Posterior vena cava (tissue), 2 donors: Measurements from ENCODE around the gene TNXB. TPM values are rescaled to one million over a fixed set of nuclear protein-coding genes. Genes with fewer than 3 reads are reported as not detected.
"Not testable (repeated sequence)": the region's sequence is repeated elsewhere in the genome, so short reads cannot be mapped to it uniquely, and the experiment has no call there.

Experiments used
- DNase-seq: peaks from one replicate; pipeline ENCODE4 v3.0.0-alpha.2; 2020; ENCODE audit warnings: low spot score
- intact Hi-C, 2 donors: fragments of 100-400 bp; cut with DNase I; formaldehyde crosslinking; loops; one replicate each; pipeline versions ENCODE4 v1.14.1 to v1.14.2; 2022 to 2023
- total RNA-seq, 2 donors: library from RNA; stranded (reverse); fragmentation: NEBNext Ultra II Directional; extraction: Animal tissue kit (Norgen Biotek cat#: 25700); gene quantifications; one replicate each; pipeline ENCODE4 v1.2.1, GENCODE V29; 2021
- donor health status: DM: yes; HTN: yes; CAD: no.
- donor health status: DM: yes; HTN: yes; CAD: no.

Gene TNXB
- total RNA-seq, 2 donors from 2014 or later: 189 to 407 TPM

DNA sequence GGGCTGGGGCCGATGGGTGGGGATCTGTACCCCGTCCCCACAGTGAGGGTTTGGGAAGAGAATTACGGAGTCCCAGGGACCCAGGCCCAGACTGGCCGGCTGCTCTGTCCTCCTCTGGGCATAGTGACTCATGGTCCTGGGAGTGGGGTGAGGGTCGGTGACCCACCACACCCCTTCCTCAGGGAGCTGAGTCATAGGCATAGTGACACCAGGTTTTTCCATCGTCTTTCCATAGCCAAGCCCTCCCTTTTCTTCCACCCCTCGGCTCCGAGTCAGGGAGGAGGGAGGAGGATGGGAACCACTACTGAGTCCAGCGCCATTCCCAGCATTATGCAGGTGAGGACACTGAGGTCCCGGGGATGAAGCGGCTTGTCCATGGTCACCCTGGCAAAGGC is 62.1 kb downstream of the TNXB start:
- peak; percentile 91 for DNase-seq
- intact Hi-C loops: no loop called here

DNA sequence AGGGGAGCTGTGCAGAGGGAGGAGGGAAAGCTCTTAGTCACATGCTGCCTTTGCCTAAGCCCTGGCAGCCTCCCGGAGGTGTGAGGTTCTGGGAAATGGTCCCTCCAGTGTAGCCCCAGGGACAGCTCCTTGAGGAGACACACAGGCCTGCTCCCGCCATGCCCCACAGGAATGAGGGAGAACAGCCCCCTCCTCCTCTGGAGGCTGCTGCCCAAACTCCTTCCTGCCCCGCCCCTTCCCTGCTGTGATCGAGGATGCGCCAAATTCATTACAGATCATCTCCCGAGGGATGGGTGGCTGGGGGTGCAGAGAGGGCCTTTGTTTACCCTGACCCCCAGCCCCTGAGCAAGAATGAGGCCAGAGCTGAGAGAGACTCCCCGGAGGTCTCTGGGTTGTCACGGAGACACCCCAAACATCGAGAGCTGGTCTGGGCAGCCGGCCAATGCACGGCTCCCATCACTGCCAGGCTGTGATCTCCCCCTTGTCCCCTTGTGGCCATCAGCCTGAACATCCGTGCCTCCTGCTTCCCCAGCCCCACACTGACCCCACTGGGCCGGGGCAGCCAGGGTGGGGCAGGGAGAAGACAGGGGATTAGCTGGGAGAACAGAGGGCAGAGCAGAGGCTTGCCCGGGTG is 62.6 kb downstream of the TNXB start:
- peak; percentile 90 for DNase-seq
- intact Hi-C loops: no loop called here

DNA sequence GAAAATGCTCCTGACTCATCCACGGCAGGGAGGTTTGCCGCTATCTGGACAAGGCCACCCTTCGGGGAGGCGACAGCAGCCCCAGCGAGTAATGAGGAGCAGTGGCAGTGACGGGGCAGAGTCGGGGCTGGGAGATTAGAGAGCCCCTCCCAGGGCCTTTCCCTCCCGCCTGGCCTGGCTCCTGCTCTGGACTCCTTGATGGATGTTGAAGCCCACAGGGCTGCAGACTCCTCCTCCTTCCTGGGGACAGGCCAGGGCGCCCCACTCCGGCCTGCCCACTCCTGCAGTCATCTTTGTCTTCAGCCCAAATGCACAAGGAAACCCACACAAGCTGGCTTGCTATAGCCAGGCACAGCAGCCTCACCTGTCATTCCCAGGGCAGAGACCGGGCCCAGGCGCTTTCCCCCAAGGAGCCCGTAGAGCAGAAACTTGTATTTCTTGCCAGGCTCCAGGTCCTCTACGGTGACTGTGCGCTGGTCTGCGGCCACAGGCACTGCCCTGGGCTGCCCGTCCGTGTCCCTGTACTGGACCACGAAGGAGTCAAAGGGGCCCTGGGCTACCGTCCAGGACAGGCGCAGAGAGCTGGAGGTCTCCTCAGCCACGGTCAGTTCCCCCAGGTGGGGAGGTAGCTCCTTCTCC is 63.2 kb downstream of the TNXB start:
- peak; percentile 89 for DNase-seq
- intact Hi-C loops: no loop called here

DNA sequence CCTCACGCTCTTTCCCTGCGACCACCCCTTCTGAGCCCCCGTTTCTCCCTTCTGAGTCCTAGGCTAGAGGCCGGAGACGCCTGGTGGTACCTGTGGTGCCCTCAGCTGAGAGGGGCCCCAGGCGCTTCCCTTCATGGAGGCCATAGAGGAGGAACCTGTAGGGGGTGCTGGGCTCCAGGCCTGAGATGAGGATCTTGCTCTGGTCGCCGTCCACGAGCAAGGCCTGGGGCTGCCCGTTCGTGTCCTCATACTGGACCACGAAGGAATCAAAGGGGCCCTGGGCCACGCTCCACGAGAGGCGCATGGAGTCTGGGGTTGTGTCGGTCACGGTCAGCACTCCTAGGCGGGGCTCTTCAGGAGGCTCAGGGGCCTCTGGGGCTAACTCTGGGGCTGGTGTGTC is 64.2 kb downstream of the TNXB start:
- DNase-seq, intact Hi-C loops: not testable (repeated sequence)

DNA sequence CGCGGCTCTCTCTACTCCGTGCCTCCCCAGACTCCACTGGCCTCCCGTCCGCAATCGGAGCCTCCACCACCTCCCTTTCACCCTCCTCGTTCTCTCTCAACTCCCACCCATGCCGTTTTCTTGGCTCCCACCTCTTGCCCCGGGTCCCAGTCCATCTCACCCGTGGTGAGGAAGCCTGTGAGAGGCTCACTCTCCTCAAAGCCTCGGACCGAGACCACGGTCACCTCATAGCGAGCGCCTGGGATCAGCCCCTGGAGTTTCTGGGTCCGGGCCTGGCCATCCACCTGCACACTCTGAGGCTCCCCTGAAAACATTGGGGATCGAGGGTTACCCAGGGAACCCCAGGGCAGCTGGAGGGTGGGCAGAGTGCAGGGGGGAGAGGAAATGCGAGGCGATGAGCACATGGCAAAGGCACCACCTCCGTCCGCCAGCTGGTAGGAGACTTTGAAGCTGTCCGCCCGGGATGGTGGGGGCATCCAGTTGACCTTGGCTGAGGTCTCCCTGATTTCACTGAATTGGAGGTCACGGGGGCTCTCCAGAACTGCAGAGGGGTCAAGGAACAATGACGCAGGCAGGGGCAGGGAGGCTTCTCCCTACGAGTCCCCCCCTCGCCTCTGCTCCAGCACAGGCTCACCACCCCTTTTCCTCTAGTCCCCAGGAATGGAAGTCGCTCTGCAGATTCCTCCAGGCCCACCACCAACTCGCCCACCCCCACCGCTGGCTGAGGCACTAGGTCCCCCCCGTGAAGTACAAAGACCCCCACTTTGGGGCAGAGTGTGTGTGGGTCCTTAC is 65.4 kb downstream of the TNXB start:
- DNase-seq, intact Hi-C loops: not testable (repeated sequence)

DNA sequence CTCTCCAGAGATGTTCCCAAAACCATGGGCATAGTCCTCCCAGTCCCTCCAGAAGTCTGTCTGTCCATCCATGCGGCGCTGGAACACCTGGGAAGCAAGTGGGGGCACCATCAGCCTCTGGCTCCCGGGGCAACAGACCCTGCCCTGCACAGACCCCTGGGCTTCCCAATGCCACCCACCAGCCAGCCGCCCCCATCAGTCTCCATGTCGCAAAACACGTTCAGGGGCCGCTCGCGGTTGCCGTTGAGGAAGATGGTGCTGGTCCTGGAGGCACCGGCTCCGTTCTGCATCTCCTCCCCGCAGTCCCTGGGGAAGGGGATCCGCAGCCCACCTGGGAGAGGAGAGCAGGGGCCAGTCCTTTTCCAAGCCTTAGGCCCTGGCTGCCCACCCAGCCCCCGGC is 66.9 kb downstream of the TNXB start:
- intact Hi-C loops, DNase-seq: not testable (repeated sequence)

DNA sequence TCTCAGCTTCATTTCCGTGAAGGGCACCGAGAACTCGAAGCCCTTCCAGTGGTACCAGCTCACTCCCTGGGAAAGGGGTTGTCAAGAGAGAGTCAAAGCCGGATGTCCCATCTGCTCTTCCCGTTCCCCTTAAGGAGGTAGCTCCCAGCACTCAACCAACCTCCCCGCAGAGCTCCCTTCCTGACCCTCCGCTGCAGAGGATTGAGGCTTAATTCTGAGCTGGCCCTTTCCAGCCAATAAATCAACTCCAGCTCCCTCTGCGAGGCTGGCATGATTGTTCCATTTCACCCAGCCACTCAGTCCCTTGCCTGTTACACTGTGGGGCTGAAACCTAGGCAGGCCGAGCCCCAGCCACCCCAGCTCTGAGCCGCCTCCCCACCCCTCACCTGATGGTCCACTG is 67.8 kb downstream of the TNXB start:
- DNase-seq, intact Hi-C loops: not testable (repeated sequence)

DNA sequence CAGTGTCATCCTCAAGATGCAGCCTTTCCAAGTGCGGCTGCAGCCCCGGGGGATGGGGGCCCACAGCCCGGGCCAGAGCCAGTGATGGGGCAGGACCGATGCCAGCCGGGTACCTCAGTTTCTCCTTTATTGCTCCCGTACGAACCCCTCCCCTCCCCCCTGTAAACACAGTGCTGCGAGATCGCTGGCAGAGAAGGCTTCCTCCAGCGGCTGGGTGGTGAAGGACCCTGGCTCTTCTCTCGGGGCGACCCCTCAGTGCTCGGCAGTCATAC is 68.2 kb downstream of the TNXB start:
- DNase-seq, intact Hi-C loops: not testable (repeated sequence)

DNA sequence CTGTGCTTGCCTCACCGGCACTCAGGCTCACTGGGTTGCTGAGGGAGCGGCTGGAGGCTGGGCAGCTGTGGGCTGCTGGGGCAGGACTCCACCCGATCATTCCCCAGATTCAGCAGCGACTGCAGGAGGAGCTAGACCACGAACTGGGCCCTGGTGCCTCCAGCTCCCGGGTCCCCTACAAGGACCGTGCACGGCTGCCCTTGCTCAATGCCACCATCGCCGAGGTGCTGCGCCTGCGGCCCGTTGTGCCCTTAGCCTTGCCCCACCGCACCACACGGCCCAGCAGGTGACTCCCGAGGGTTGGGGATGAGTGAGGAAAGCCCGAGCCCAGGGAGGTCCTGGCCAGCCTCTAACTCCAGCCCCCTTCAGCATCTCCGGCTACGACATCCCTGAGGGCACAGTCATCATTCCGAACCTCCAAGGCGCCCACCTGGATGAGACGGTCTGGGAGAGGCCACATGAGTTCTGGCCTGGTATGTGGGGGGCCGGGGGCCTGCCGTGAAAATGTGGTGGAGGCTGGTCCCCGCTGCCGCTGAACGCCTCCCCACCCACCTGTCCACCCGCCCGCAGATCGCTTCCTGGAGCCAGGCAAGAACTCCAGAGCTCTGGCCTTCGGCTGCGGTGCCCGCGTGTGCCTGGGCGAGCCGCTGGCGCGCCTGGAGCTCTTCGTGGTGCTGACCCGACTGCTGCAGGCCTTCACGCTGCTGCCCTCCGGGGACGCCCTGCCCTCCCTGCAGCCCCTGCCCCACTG is 68.7 kb downstream of the TNXB start:
- intact Hi-C loops: not testable (repeated sequence)

DNA sequence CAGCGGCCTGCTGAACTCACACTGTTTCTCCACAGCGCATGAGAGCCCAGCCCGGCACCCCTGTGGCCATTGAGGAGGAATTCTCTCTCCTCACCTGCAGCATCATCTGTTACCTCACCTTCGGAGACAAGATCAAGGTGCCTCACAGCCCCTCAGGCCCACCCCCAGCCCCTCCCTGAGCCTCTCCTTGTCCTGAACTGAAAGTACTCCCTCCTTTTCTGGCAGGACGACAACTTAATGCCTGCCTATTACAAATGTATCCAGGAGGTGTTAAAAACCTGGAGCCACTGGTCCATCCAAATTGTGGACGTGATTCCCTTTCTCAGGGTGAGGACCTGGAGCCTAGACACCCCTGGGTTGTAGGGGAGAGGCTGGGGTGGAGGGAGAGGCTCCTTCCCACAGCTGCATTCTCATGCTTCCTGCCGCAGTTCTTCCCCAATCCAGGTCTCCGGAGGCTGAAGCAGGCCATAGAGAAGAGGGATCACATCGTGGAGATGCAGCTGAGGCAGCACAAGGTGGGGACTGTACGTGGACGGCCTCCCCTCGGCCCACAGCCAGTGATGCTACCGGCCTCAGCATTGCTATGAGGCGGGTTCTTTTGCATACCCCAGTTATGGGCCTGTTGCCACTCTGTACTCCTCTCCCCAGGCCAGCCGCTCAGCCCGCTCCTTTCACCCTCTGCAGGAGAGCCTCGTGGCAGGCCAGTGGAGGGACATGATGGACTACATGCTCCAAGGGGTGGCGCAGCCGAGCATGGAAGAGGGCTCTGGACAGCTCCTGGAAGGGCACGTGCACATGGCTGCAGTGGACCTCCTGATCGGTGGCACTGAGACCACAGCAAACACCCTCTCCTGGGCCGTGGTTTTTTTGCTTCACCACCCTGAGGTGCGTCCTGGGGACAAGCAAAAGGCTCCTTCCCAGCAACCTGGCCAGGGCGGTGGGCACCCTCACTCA is 69.5 kb downstream of the TNXB start:
- intact Hi-C loops, DNase-seq: not testable (repeated sequence)

More for the DNA sequence above, 68.7 kb downstream of the TNXB start:
- DNase-seq: not testable (repeated sequence)

DNA sequence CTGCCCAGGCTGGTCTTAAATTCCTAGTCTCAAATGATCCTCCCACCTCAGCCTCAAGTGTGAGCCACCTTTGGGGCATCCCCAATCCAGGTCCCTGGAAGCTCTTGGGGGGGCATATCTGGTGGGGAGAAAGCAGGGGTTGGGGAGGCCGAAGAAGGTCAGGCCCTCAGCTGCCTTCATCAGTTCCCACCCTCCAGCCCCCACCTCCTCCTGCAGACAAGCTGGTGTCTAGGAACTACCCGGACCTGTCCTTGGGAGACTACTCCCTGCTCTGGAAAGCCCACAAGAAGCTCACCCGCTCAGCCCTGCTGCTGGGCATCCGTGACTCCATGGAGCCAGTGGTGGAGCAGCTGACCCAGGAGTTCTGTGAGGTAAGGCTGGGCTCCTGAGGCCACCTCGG is 70.3 kb downstream of the TNXB start:
- intact Hi-C loops, DNase-seq: not testable (repeated sequence)

DNA sequence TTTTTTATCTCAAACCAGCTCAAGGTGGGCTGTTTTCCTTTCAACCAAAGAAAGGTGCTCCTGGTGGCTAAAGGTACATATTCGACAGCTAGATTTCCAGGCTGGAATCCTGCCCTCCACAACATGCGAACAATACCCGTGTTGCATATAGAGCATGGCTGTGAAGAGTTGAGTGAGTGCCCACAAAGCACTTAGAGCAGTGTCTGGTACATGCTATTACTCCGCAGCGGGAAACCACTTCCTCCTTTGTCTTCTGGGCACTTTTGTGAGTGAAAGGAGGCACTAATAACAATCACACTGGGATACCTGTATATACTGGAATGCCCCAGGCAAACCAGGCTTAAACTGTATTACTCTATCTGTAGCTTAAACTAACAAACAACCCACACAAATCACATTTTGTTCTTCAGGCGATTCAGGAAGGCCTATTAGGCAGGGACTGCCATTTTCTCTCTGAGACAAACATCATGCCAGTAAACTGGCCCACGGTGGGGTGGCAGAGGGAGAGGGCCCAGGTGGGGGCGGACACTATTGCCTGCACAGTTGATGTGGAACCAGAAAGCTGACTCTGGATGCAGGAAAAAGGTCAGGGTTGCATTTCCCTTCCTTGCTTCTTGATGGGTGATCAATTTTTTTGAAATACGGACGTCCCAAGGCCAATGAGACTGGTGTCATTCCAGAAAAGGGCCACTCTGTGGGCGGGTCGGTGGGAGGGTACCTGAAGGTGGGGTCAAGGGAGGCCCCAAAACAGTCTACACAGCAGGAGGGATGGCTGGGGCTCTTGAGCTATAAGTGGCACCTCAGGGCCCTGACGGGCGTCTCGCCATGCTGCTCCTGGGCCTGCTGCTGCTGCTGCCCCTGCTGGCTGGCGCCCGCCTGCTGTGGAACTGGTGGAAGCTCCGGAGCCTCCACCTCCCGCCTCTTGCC is 71.3 kb downstream of the TNXB start, which contains the start of gene CYP21A2:
Gene CYP21A2, plus strand, starts transcription at position 818 of the 927 bp plus-strand sequence. Its CDS starts 8 bp downstream, at position 826.
- intact Hi-C loops: not testable (repeated sequence)

DNA sequence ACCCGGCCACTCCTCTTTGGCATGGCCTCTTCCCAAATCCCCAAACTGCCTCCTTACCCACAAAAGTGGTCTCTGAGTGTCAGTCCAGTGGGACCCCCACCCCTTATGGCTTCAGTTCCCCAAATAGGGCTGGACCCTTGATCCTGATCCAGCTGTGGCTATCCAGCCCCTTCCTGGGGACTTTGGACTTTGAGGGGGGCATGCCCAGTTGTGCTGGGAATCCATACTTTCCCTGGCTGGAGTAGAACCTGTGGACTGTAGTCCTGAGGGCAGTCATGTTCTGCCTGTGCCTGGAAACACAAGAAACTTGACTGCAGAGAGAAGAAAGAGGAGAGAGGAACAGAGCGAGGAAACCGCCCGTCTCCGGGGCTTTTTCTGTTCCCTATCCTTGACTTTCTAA is 72.0 kb downstream of the TNXB start:
- DNase-seq, intact Hi-C loops: not testable (repeated sequence)

More for the DNA sequence above, 71.3 kb downstream of the TNXB start, which contains the start of gene CYP21A2:
- DNase-seq: not testable (repeated sequence)

DNA sequence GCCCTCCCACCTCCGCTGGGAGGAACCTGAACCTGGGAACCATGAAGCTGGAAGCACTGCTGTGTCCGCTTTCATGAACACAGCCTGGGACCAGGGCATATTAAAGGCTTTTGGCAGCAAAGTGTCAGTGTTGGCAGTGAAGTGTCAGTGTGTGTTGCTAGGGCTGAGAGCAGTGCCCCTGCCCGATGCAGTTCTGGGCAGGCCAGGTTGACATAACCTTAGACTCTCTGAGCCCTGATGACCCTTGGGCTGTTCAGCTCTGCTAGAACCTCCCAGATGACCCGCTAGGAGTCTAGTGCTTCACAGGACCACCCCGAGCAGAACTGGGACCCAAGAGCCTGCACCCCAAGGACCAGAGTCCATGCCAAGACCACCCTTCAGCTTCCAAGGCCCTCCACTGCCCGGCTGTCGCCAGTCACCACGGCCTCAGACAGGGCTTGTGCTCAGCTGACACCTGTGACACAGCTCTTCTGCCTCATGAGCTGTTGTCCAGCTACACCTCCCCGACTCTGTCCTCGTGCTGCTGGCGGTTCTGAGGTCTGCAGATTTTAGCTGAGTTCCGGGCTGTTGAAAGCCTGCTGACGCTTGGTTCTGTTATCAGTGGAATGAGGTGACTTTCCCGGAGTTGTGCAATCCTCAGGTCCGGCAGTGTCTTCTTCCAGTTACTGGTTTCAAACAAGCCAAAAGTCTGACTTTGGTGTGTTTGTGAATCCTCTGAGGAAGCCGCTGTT is 73.7 kb downstream of the TNXB start:
- DNase-seq, intact Hi-C loops: not testable (repeated sequence)

DNA sequence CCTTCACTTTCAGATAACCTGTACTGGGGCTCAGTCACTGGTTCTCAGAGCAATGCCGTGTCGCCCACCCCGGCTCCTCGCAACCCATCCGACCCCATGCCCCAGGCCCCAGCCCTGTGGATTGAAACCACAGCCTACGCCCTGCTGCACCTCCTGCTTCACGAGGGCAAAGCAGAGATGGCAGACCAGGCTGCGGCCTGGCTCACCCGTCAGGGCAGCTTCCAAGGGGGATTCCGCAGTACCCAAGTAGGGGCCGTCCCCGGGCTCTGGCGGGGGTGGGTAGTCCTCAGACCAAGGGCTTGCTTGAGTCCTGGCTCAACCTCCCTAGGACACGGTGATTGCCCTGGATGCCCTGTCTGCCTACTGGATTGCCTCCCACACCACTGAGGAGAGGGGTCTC is 79.6 kb downstream of the TNXB start:
- intact Hi-C loops: not testable (repeated sequence)
- DNase-seq: peak; percentile 1

DNA sequence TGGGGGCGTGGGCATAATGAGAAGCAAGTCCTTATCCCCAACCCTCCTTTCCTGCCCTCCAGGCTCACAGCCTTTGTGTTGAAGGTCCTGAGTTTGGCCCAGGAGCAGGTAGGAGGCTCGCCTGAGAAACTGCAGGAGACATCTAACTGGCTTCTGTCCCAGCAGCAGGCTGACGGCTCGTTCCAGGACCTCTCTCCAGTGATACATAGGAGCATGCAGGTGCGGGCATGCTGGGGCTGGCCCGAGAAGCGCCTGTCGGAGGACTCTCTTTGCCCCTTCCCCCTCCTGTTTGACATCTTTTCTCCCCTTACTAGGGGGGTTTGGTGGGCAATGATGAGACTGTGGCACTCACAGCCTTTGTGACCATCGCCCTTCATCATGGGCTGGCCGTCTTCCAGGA is 80.5 kb downstream of the TNXB start:
- intact Hi-C loops: not testable (repeated sequence)
- peak; percentile 15 for DNase-seq

DNA sequence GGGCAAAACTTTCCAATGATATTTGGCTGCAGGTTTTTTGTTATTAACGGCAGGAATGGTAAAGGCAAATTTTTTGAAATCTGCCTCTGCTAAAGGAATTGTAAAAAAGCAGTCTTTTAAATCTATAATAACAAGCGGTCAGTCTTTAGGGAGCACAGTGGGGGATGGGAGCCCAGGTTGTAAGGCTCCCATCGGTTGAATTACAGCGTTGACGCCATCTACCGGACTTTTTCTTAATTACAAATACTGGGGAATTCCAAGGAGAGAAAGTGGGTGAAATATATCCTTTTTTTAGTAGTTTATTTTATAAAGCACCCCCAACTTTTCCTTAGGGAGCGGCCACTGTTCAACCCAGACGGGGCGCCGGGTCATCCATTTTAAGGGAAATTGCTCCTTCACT is 87.0 kb downstream of the TNXB start:
- DNase-seq, intact Hi-C loops: not testable (repeated sequence)
